Activated naive CD4-positive, alpha-beta T cell treated with anti-CD3 and anti-CD28 coated beads for 36 hours (primary cell): ENCODE measurements around the gene FARP2. TPM values are rescaled to one million over a fixed set of nuclear protein-coding genes. Genes with fewer than 3 reads are reported as not detected.
"Not testable (repeated sequence)": the region's sequence is repeated elsewhere in the genome, so short reads cannot be mapped to it uniquely, and the experiment has no call there.

Experiments used
- CTCF ChIA-PET: fragments of 350-600 bp; sonication (Branson Sonifier 250); formaldehyde crosslinking; loops from one replicate; lab custom pipeline; 2021; ENCODE audit warnings: antibody characterized with exemption; lab: Charles Lee
- DNase-seq: peaks from one replicate; pipeline ENCODE4 v3.0.0-alpha.2; 2020
- H3K27ac Mint-ChIP-seq: one replicate; pipeline ENCODE4 v1.8.0; 2021; ENCODE audit warnings: mild to moderate bottlenecking, mixed read lengths
- H3K27me3 Mint-ChIP-seq: one replicate; pipeline ENCODE4 v1.8.0; 2021; ENCODE audit warnings: low read depth, mixed read lengths
- H3K36me3 Mint-ChIP-seq: one replicate; pipeline ENCODE4 v1.8.0; 2021; ENCODE audit warnings: low read depth, mixed read lengths
- H3K4me1 Mint-ChIP-seq: one replicate; pipeline ENCODE4 v1.8.0; 2021; ENCODE audit warnings: low read depth, mixed read lengths
- H3K4me3 Mint-ChIP-seq: one replicate; pipeline ENCODE4 v1.8.0; 2021; ENCODE audit warnings: mild to moderate bottlenecking, moderate library complexity, mixed read lengths
- H3K9me3 Mint-ChIP-seq: one replicate; pipeline ENCODE4 v1.8.0; 2021; ENCODE audit warnings: mixed read lengths
- intact Hi-C: fragments of 100-400 bp; cut with micrococcal nuclease; formaldehyde crosslinking; loops from one replicate; pipeline ENCODE4 v1.15.1; 2023
- total RNA-seq, 2 experiments: library from RNA; stranded (reverse); gene quantifications; one replicate each; pipeline ENCODE4 v1.2.3, GENCODE V29; 2021

Gene FARP2
- total RNA-seq, 2 experiments from 2014 or later = 19.5 to 19.6 TPM

- no peak for DNase-seq
- intact Hi-C loops = no loop called here
- H3K27me3 Mint-ChIP-seq = no peaks in the 10 kb centered on the region
- peaks cover 13% of the 10 kb centered on the region for H3K36me3 Mint-ChIP-seq
- H3K4me3 Mint-ChIP-seq = no peak overlapping the region
- CTCF ChIA-PET = no interaction called here
- no peaks in the 10 kb centered on the region for H3K9me3 Mint-ChIP-seq
- no peak overlapping the region for H3K27ac Mint-ChIP-seq
- H3K4me1 Mint-ChIP-seq = peaks cover 1% of the 10 kb centered on the region
Measured at GRCh38 chr2:241378816-241379215, 22.7 kb downstream of the FARP2 start.

- Mint-ChIP-seq H3K27ac (no peak overlapping the region), H3K36me3 (peaks cover 11% of the 10 kb centered on the region), H3K4me1 (peaks cover 1% of the 10 kb centered on the region), H3K9me3 (no peaks in the 10 kb centered on the region), H3K27me3 (no peaks in the 10 kb centered on the region), H3K4me3 (no peak overlapping the region)
- DNase-seq = no peak
- intact Hi-C loops = no loop called here
- CTCF ChIA-PET = no interaction called here
Measured at GRCh38 chr2:241379481-241380480, 23.7 kb downstream of the FARP2 start.

- no peak overlapping the region for H3K27ac Mint-ChIP-seq
- CTCF ChIA-PET = interaction anchor here (0.7 kb wide), 1 partner anchor 662 kb away, joined by 3 read pairs; no protein-coding TSS in a partner anchor
- no peaks in the 10 kb centered on the region for H3K27me3 Mint-ChIP-seq
Measured at GRCh38 chr2:241381872-241382271, 25.8 kb downstream of the FARP2 start.

GRCh38 chr2:241385450-241385849, 29.4 kb downstream of the FARP2 start:
- DNase-seq, H3K9me3 Mint-ChIP-seq, H3K4me1 Mint-ChIP-seq, H3K4me3 Mint-ChIP-seq, H3K27ac Mint-ChIP-seq, H3K27me3 Mint-ChIP-seq, H3K36me3 Mint-ChIP-seq, CTCF ChIA-PET, intact Hi-C loops: not testable (repeated sequence)

More at GRCh38 chr2:241381872-241382271, 25.8 kb downstream of the FARP2 start:
- no peaks in the 10 kb centered on the region for H3K9me3 Mint-ChIP-seq
- intact Hi-C loops = no loop called here
- H3K4me3 Mint-ChIP-seq = no peak overlapping the region
- DNase-seq = no peak
- no peaks in the 10 kb centered on the region for H3K4me1 Mint-ChIP-seq
- peaks cover 6% of the 10 kb centered on the region for H3K36me3 Mint-ChIP-seq

GRCh38 chr2:241386519-241386918, 30.4 kb downstream of the FARP2 start:
- intact Hi-C loops = no loop called here
- H3K36me3 Mint-ChIP-seq = peaks cover 7% of the 10 kb centered on the region
- H3K4me3 Mint-ChIP-seq = no peak overlapping the region
- H3K27ac Mint-ChIP-seq = no peak overlapping the region
- CTCF ChIA-PET = no interaction called here
- no peak for DNase-seq
- H3K4me1 Mint-ChIP-seq = peaks cover 2% of the 10 kb centered on the region
- no peaks in the 10 kb centered on the region for H3K27me3 Mint-ChIP-seq
- H3K9me3 Mint-ChIP-seq = no peaks in the 10 kb centered on the region

- peaks cover 5% of the 10 kb centered on the region for H3K36me3 Mint-ChIP-seq
- intact Hi-C loops = no loop called here
- no peak overlapping the region for H3K4me3 Mint-ChIP-seq
- CTCF ChIA-PET = interaction anchor here (0.6 kb wide), 1 partner anchor 50 kb away, joined by 4 read pairs; no protein-coding TSS in a partner anchor
- DNase-seq = no peak
- no peak overlapping the region for H3K27ac Mint-ChIP-seq
- peaks cover 5% of the 10 kb centered on the region for H3K4me1 Mint-ChIP-seq
- no peaks in the 10 kb centered on the region for H3K9me3 Mint-ChIP-seq
- H3K27me3 Mint-ChIP-seq = no peaks in the 10 kb centered on the region
Measured at GRCh38 chr2:241389697-241390096, 33.6 kb downstream of the FARP2 start.

- Mint-ChIP-seq H3K27ac (no peak overlapping the region), H3K4me1 (peaks cover 5% of the 10 kb centered on the region), H3K36me3 (peaks cover 10% of the 10 kb centered on the region), H3K4me3 (no peak overlapping the region), H3K9me3 (no peaks in the 10 kb centered on the region), H3K27me3 (no peaks in the 10 kb centered on the region)
- CTCF ChIA-PET = no interaction called here
- intact Hi-C loops = no loop called here
- DNase-seq = no peak
Measured at GRCh38 chr2:241390301-241391206, 34.5 kb downstream of the FARP2 start.

GRCh38 chr2:241391892-241392665, 36.0 kb downstream of the FARP2 start:
- CTCF ChIA-PET = interaction anchor here (0.6 to 1.5 kb wide), 3 partner anchors 34 to 139 kb away, joined by 3 to 6 read pairs (median 3); no protein-coding TSS in a partner anchor
- no peaks in the 10 kb centered on the region for H3K9me3 Mint-ChIP-seq
- intact Hi-C loops = no loop called here
- no peak overlapping the region for H3K4me3 Mint-ChIP-seq
- peaks cover 5% of the 10 kb centered on the region for H3K4me1 Mint-ChIP-seq
- peak; percentile 34 for DNase-seq
- H3K27ac Mint-ChIP-seq = no peak overlapping the region
- H3K27me3 Mint-ChIP-seq = no peaks in the 10 kb centered on the region
- H3K36me3 Mint-ChIP-seq = peaks cover 12% of the 10 kb centered on the region

- H3K4me3 Mint-ChIP-seq, intact Hi-C loops, DNase-seq, H3K4me1 Mint-ChIP-seq, H3K9me3 Mint-ChIP-seq, H3K27me3 Mint-ChIP-seq, H3K27ac Mint-ChIP-seq: not testable (repeated sequence)
- CTCF ChIA-PET = interaction anchor here (0.6 to 1.5 kb wide), 7 partner anchors 34 to 404 kb away, joined by 3 to 6 read pairs (median 3); no protein-coding TSS in a partner anchor
- peaks cover 12% of the 10 kb centered on the region for H3K36me3 Mint-ChIP-seq
Measured at GRCh38 chr2:241392753-241393152, 36.7 kb downstream of the FARP2 start.

GRCh38 chr2:241393524-241394196, 37.6 kb downstream of the FARP2 start:
- intact Hi-C loops = no loop called here
- peak; percentile 17 for DNase-seq
- Mint-ChIP-seq H3K4me3 (no peak overlapping the region), H3K27ac (no peak overlapping the region), H3K36me3 (peaks cover 9% of the 10 kb centered on the region), H3K4me1 (peaks cover 5% of the 10 kb centered on the region), H3K9me3 (no peaks in the 10 kb centered on the region), H3K27me3 (no peaks in the 10 kb centered on the region)
- CTCF ChIA-PET = interaction anchor here (0.6 to 1.2 kb wide), 3 partner anchors 111 to 165 kb away, joined by 3 to 5 read pairs (median 3); no protein-coding TSS in a partner anchor

- H3K4me3 Mint-ChIP-seq, CTCF ChIA-PET, H3K27ac Mint-ChIP-seq: not testable (repeated sequence)
Measured at GRCh38 chr2:241396809-241397208, 40.7 kb downstream of the FARP2 start.

More at GRCh38 chr2:241396809-241397208, 40.7 kb downstream of the FARP2 start:
- H3K4me1 Mint-ChIP-seq, H3K9me3 Mint-ChIP-seq, DNase-seq, H3K36me3 Mint-ChIP-seq, H3K27me3 Mint-ChIP-seq, intact Hi-C loops: not testable (repeated sequence)
